Glomerular visceral epithelial cell (primary cell): ENCODE data around the gene KLK12.

ENCODE experiments used
- DNase-seq: peaks from one replicate; pipeline ENCODE4 v3.0.0-alpha.2; 2016; ENCODE audit errors: extremely low spot score

KLK12 gene

DNA sequence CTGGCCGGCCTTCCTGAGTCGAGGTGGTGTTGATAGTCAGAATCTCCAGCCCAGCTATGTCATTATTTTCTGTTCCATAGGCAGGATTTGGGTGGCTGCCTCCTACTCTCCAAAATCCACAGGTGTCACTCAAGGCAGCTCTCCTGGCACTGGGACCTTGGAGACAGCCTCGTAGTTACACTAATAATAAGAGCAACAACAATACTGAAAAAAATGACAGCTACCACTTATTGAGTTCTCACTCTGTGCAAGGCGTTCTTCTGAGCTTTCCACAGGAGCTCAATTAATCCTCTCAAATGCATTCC is 12.2 kb upstream of the KLK12 start:
- no peak for DNase-seq

- DNase-seq: no peak
Observed at GRCh38 chr19:51044327-51044726, 9.5 kb upstream of the KLK12 start.

DNA sequence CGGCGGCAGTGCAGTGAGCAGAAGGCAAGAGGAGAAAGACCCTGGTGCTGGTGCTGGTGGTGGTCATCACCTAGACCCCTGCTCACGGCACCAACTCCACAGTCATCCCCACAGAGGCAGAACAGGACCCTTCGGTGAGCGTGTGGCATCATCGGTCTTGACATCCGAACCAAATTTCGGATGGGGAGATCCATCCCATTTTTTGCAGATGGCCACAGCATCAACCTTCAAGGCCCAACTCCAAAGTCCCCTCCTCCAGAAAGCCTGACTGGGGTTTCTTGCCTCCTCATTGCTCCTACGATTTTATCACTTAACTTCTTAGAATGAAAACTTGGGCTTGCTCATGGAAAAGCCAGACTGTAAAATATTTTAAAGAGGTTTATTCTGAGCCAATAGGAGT is 8.7 kb upstream of the KLK12 start:
- DNase-seq: no peak

- no peak for DNase-seq
Observed at GRCh38 chr19:51040151-51040550, 5.3 kb upstream of the KLK12 start.

- DNase-seq: no peak
Observed at GRCh38 chr19:51036519-51036918, 1.7 kb upstream of the KLK12 start.

DNA sequence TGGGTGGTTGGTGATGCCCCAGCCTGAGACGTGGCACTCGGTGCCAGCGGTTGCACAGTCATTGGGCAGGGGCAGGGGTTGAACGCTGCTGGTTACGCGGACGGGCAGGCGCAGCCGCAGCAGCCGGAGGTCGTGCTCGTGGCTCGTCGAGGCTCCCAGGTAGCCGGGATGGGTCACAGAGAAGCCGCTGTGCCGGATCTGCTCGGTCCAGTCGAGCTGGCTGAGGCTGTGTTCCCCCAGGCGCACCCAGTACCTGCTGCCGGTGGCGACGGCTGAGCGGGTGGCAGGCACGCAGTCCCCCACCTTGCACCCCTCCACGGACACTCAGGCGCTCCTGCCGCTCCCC is 2.9 kb downstream of the KLK12 start:
- DNase-seq: no peak

- DNase-seq: no peak
Observed at GRCh38 chr19:51031220-51031879, 3.5 kb downstream of the KLK12 start.

DNA sequence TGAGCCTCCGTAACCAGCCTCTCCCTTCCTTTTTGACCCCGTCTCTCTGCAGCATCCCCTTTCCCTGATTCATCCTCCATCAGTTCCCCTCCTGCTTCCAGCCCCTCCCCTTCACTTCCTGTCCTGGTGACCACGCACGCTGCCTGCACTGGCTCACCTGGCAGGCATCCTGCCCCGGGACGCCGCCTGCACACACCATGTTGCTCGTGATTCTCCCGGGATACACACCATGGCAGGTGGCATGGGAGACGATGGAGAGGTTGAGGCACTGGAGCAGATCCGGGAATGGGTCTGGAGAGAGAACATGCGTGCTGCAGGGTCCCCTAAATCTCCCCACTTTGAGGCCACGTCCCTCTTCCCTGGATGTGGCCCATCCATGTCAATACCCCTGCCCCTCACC is 4.2 kb downstream of the KLK12 start:
- DNase-seq: no peak

DNA sequence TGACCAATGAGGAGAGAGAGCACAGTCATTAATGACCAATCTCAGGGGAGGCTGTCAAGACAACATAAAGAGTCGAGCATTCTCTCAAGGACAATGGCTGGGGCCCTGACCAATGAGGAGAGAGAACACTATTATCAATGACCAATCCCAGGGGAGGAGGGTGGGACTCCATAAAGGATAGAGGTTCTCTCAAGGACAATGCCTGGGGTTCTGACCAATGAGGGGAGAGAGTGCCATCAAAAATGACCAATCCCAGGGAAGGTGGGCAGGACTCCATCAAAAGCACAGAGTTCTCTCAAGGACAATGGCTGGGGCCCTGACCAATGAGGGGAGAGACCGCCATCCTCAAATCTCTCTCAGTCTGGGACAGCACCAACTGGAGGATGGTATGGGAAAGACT is 5.1 kb downstream of the KLK12 start:
- no peak for DNase-seq

GRCh38 chr19:51027873-51028272 is 6.9 kb downstream of the KLK12 start:
- DNase-seq: no peak

GRCh38 chr19:51027126-51027806 is 7.5 kb downstream of the KLK12 start:
- DNase-seq: no peak

DNA sequence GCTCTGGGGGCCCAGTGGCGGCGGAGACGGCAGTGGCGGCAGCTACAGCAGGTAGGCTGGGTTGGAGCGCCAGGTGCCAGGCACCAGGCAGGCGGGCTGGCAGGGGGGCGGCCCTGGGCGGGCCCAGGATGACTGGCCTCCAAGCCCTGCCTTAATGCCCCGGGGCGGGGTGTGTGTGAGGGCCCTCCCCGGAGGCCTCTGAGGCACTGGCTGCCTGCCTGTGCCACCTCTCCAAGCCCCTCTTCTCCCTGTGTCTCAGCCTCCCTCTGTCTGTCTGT is 8.3 kb downstream of the KLK12 start, which contains the start of gene KLK11:
TSS of gene KLK11 (minus strand) at position 63 of the 278 bp plus-strand sequence. CDS start 985 bp downstream, outside the sequence.
- no peak for DNase-seq

DNA sequence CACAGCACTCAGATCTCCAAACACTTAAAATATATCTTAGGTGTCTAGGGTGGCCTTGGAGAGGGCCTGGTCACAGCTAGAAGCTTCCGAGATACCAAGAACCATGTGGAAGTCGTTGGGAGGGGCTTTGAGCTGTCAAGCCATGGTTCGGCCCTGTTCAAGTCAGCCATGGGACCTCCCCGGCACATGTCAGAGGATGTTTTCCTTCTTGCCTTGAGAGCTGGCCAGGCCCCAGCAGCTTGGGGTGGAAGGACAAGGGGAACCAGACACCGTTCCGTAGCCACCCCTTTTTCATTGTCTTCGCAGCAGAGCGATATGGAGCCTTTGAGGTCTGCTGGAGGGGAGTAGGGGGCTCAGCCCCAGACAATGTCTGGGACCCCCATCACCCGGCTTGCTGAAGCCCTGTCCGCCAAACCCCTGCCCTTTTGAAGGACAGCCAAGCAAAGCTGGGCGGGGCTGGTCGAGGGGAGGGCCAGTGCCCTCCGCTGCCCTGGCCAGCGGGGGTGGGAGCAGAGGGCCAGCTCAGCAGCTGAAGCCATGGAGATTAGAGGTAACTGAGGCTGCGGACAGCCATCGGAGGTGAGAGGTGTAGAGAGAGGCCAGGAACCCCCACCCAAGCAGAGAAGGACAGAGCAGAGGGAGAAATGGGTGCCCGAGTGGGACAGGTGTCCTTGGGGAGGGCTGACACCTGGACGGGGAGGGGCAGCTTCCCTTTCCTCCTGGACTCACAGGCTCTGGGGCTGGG is 8.8 kb downstream of the KLK12 start:
- no peak for DNase-seq

DNA sequence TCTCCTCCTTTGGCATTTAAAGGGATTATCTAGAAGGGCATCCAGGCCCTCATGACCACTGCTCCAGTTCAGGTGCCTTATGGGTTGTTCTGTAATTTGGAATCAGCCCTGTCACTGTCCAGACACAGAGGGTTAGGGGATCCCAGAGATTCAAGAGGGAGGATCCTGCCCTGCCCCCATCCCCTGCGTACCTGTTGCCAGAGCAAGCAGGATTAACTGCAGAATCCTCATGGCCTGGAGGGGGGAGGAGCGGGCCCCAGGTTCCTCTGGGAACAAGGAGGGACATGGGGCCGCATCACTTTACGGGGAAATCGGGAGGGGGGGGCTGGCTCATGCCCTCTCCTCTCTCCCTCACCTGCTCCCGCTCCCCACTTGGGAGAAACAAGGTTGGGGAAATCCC is 9.4 kb downstream of the KLK12 start:
- DNase-seq: no peak

GRCh38 chr19:51024924-51025323 is 9.9 kb downstream of the KLK12 start:
- DNase-seq: no peak

- no peak for DNase-seq
Observed at GRCh38 chr19:51023946-51024345, 10.9 kb downstream of the KLK12 start.

DNA sequence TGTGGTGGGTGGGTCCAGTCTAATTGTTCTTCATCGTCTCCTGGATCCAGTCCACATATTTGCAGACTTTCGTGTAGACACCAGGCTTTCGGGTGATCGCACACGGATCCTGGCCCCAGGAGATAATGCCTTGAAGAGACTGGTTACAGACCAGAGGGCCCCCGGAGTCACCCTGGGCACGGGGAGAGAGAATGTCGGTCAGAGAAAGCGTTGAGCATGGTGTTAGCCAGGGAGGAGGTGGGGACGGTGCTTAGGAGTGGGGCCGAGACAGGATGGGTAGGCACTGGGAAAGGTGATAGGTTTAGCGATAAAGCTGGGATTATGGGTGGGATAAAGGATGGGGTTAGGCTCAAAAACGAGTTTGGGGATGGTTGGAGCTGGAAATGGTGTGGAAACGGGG is 12.3 kb downstream of the KLK12 start:
- no peak for DNase-seq

- DNase-seq: peak; percentile 32
Observed at GRCh38 chr19:51020988-51021651, 13.7 kb downstream of the KLK12 start.

DNA sequence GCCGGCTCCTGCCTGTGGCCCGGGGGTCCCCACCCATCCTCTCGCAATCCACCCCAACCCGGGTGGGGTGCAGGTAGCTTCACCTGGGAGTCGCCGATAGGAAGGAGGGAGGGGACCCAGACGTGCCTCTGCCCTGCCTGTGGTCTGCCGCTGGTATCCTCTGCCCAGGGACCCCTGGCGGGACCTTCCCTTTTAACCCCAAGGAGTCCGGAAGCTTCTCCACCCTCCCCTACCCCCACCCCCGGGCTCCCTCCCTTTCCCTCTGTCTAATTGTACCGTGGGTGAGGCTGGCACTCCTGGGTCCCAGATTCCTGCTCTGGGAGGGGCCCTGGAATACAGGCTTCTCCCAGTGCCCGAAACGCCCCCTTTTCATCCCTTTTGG is 15.3 kb downstream of the KLK12 start, which contains the start of gene KLK10:
TSS of gene KLK10 (minus strand) at position 166 of the 382 bp plus-strand sequence. CDS start 579 bp downstream, outside the sequence.
- no peak for DNase-seq

DNA sequence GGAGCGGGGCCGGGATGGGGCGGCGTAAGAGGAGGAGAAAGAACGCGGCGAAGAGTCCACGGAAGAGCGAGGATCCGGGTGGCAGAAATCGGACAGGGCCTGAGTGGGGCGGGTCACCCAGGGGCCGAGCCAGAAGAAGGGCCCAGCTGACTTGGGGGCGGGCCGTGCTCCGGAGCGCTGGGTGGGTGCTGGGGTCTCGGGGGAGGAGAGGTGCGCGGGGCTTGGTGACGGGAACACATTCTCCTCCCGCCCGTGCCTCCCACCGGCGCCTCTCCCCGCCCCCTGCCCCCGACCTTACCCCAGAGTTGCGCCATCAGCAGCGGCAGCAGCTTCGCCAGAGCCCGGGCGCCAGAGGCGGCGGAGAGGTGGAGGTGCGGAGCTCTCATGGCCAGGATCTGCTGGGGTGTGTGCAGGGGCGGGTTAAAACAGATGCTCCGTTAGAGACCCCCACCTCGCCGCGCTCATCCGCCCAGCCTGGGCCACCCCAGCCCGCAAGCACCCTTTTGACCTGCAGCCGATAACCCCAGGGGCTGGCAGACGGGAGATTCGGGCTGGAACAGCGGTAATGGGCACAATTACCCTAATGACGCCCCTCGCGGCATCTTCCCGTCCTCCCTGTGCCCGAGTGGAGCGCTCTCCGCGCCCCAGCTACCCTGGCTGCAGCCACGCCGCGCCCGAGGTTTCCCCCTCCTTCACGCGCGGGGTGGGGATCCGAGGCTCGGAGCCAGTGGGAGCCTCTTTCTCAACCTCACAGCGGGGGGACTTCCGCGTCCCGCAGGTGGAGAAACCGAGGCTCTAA is 15.9 kb downstream of the KLK12 start:
- no peak for DNase-seq

- DNase-seq: peak; percentile 56
Observed at GRCh38 chr19:51016798-51017683, 17.8 kb downstream of the KLK12 start.
